Trophoblast cell (in vitro differentiated cells and primary cell): ENCODE measurements around the gene RPL38.

ENCODE experiments used
- DNase-seq, 2 donors: peaks; one replicate each; pipeline ENCODE4 v3.0.0-alpha.2; 2016
- H2AFZ ChIP-seq: 2 replicates; pipeline ENCODE4 v1.6.1; 2013; ENCODE audit warnings: low read length, moderate library complexity, mild to moderate bottlenecking; ENCODE audit not compliant: insufficient read depth, poor library complexity
- H2AK5ac ChIP-seq: 2 replicates; pipeline ENCODE4 v1.6.1; 2013; ENCODE audit warnings: mild to moderate bottlenecking, low read length
- H2BK120ac ChIP-seq: 2 replicates; pipeline ENCODE4 v1.6.1; 2013; ENCODE audit warnings: low read length, mild to moderate bottlenecking, moderate library complexity; ENCODE audit not compliant: insufficient read depth, poor library complexity
- H2BK12ac ChIP-seq: 2 replicates; pipeline ENCODE4 v1.6.1; 2013; ENCODE audit warnings: mild to moderate bottlenecking, low read length, moderate library complexity
- H2BK5ac ChIP-seq: 2 replicates; pipeline ENCODE4 v1.6.1; 2013; ENCODE audit warnings: low read length, low read depth, moderate library complexity, mild to moderate bottlenecking; ENCODE audit not compliant: poor library complexity
- H3K14ac ChIP-seq: 2 replicates; pipeline ENCODE4 v1.6.1; 2013; ENCODE audit warnings: mild to moderate bottlenecking, low read length
- H3K18ac ChIP-seq: 2 replicates; pipeline ENCODE4 v1.6.1; 2013; ENCODE audit warnings: mild to moderate bottlenecking, low read length
- H3K23ac ChIP-seq: 2 replicates; pipeline ENCODE4 v1.6.1; 2013; ENCODE audit warnings: low read length
- H3K27ac ChIP-seq: 2 replicates; pipeline ENCODE4 v1.5.1; 2013; ENCODE audit warnings: low read depth, mild to moderate bottlenecking, inconsistent platforms, low read length, moderate library complexity
- H3K27me3 ChIP-seq: 2 replicates; pipeline ENCODE4 v1.6.1; 2013; ENCODE audit warnings: inconsistent platforms, mild to moderate bottlenecking, low read length, moderate library complexity; ENCODE audit not compliant: insufficient read depth
- H3K36me3 ChIP-seq, 2 experiments: 1 replicate in 1 of 2; 2 replicates in 1 of 2; pipeline ENCODE4 v1.6.1; 2013; ENCODE audit warnings: low read length in 2 of 2, mild to moderate bottlenecking in 2 of 2, moderate library complexity in 1 of 2; ENCODE audit not compliant: insufficient read depth in 2 of 2, control insufficient read depth in 1 of 2
- H3K4ac ChIP-seq: 2 replicates; pipeline ENCODE4 v1.6.1; 2013; ENCODE audit warnings: low read depth, mild to moderate bottlenecking, low read length, moderate library complexity
- H3K4me1 ChIP-seq, 2 experiments: 1 replicate in 1 of 2; 2 replicates in 1 of 2; pipeline ENCODE4 v1.6.1; 2013; ENCODE audit warnings: low read length in 2 of 2, mild to moderate bottlenecking in 2 of 2, moderate library complexity in 1 of 2; ENCODE audit not compliant: insufficient read depth in 2 of 2, control insufficient read depth in 1 of 2
- H3K4me2 ChIP-seq: 2 replicates; pipeline ENCODE4 v1.6.1; 2013; ENCODE audit warnings: inconsistent platforms, mild to moderate bottlenecking, low read length, moderate library complexity
- H3K4me3 ChIP-seq: 2 replicates; pipeline ENCODE4 v1.5.1; 2013; ENCODE audit warnings: mild to moderate bottlenecking, low read depth, low read length, inconsistent platforms
- H3K79me1 ChIP-seq: one replicate; pipeline ENCODE4 v1.6.1; 2013; ENCODE audit warnings: low read length
- H3K79me2 ChIP-seq: 2 replicates; pipeline ENCODE4 v1.6.1; 2013; ENCODE audit warnings: low read length, mild to moderate bottlenecking; ENCODE audit not compliant: control insufficient read depth, insufficient read depth, poor library complexity
- H3K9ac ChIP-seq: 2 replicates; pipeline ENCODE4 v1.6.1; 2013; ENCODE audit warnings: mild to moderate bottlenecking, low read length
- H3K9me3 ChIP-seq: 2 replicates; pipeline ENCODE4 v1.6.1; 2013; ENCODE audit warnings: low read depth, mild to moderate bottlenecking, control low read depth, inconsistent platforms, low read length; ENCODE audit not compliant: insufficient read depth
- H4K12ac ChIP-seq: 2 replicates; pipeline ENCODE4 v1.6.1; 2013; ENCODE audit warnings: low read depth, mild to moderate bottlenecking, low read length, moderate library complexity
- H4K8ac ChIP-seq: 2 replicates; pipeline ENCODE4 v1.6.1; 2013; ENCODE audit warnings: low read depth, mild to moderate bottlenecking, low read length, moderate library complexity
- H4K91ac ChIP-seq: one replicate; pipeline ENCODE4 v1.6.1; 2013; ENCODE audit warnings: low read depth, mild to moderate bottlenecking, low read length, moderate library complexity
- WGBS: extraction: QIAGEN DNeasy Blood & Tissue Kit; methylation state at CpG from one replicate; pipeline ENCODE4 v1.1.7; 2013; ENCODE audit warnings: missing lambda C conversion rate; ENCODE audit not compliant: insufficient read length, insufficient coverage; ENCODE audit errors: extremely low coverage; 5-methylcytosine and 5-hydroxymethylcytosine counted together

RPL38 gene

DNA sequence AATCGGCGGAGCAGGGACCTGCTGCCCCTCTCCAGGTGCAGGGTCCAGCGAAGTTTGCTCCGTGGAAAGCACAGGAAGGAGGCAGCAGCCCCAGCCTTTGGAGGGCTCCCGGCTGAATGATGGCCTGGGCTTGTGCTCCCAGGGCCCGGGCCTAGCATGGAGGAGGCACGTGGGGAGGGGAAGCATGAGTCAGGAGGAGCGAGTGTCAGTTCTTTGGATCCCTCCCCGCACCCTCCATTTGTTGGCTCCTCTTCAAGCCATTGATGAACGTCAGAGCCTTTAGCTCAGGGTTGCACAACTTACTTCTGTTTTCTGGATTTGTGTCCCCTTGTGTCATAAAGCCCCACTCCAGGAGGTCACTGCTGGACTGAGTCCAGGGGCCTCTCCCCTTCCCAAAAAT, 35.7 kb downstream of the RPL38 start:
- Histone ChIP-seq H3K79me2 (no peaks in the 10 kb centered on the region), H3K9me3 (peaks cover 2% of the 10 kb centered on the region), H3K4me2 (no peak overlapping the region), H2BK12ac (no peak overlapping the region), H2BK5ac (no peak overlapping the region), H3K27me3 (no peaks in the 10 kb centered on the region), H3K79me1 (no peaks in the 10 kb centered on the region), H2AK5ac (no peak overlapping the region), H3K36me3 (no peaks in the 10 kb centered on the region), H3K14ac (no peak overlapping the region), H3K9ac (no peak overlapping the region), H3K4ac (no peak overlapping the region), H3K23ac (no peak overlapping the region), H2AFZ (no peak overlapping the region), H4K12ac (no peak overlapping the region), H4K8ac (no peak overlapping the region), H3K4me3 (no peak overlapping the region), H2BK120ac (no peak overlapping the region), H3K18ac (no peak overlapping the region), H3K4me1 (no peaks in the 10 kb centered on the region), H4K91ac (no peak overlapping the region), H3K27ac (no peak overlapping the region)
- no CpG with 5 or more reads among the region's 10 CpGs for WGBS
- peak; percentile 14 to 36 for DNase-seq

DNA sequence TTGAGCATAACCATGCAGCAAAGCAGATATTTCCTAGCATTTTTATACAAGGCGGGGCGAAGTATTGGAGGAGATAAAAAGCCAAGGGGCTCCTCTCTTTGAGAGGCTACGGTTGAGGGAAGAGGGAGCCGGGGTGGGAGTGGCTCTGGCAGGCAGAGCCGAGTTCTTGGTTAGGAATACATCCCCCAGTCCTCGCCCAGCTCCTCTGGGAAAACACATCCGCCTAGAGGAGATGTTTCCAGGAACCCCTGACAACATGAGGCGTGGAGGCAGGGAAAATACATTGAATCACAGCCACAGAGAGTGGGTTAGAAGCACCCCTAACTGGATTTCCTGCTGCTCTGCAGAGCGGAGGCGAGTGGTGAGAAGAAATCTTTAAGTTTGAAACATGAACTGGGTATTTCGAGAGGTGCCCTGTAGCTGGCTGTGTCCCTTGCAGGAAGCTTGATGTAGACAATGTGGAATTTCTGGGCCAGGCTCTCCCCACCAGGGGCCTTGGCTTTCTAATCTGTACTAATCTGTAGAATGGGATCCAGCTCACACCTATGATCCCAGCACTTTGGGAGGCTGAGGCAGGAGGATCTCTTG, 37.2 kb downstream of the RPL38 start:
- no CpG with 5 or more reads among the region's 11 CpGs for whole genome bisulfite sequencing
- Histone ChIP-seq H2BK5ac (no peak overlapping the region), H3K23ac (no peak overlapping the region), H4K8ac (no peak overlapping the region), H2BK12ac (no peak overlapping the region), H3K9me3 (peaks cover 2% of the 10 kb centered on the region), H3K27ac (no peak overlapping the region), H3K9ac (no peak overlapping the region), H4K12ac (no peak overlapping the region), H2BK120ac (no peak overlapping the region), H3K4ac (no peak overlapping the region), H4K91ac (no peak overlapping the region), H3K18ac (no peak overlapping the region), H3K27me3 (no peaks in the 10 kb centered on the region), H3K36me3 (no peaks in the 10 kb centered on the region), H3K4me2 (no peak overlapping the region), H3K4me3 (no peak overlapping the region), H3K4me1 (no peaks in the 10 kb centered on the region), H3K79me2 (no peaks in the 10 kb centered on the region), H3K79me1 (no peaks in the 10 kb centered on the region), H3K14ac (no peak overlapping the region), H2AK5ac (no peak overlapping the region), H2AFZ (no peak overlapping the region)
- DNase-seq: no peak

DNA sequence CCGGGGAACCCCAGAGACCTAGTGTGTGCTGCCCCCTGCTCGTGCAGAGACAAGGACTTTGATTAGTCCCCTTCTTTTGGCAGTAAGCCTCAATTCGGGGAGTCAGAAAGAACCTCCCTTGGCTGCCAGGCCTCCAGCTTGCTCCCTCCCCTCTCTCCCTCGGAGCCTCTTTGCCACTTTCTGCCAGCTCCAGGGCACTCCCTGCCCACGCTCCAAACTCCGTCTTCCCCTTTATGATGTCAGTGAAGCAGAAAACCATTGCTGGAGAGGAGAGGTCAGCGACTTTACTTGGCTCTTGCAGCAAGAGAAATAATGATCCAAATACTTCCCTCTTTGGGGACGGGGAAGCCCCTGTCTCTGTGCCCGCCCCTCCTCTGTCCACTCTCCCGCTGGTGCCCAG, 38.0 kb downstream of the RPL38 start:
- Histone ChIP-seq H2BK5ac (no peak overlapping the region), H2AFZ (no peak overlapping the region), H3K4me3 (no peak overlapping the region), H4K12ac (no peak overlapping the region), H2AK5ac (no peak overlapping the region), H3K27me3 (no peaks in the 10 kb centered on the region), H3K4ac (no peak overlapping the region), H3K14ac (no peak overlapping the region), H3K36me3 (no peaks in the 10 kb centered on the region), H3K9ac (no peak overlapping the region), H3K4me1 (no peaks in the 10 kb centered on the region), H2BK12ac (no peak overlapping the region), H3K9me3 (peaks cover 3% of the 10 kb centered on the region), H4K8ac (no peak overlapping the region), H2BK120ac (no peak overlapping the region), H3K27ac (no peak overlapping the region), H4K91ac (no peak overlapping the region), H3K4me2 (no peak overlapping the region), H3K79me2 (no peaks in the 10 kb centered on the region), H3K23ac (no peak overlapping the region), H3K79me1 (no peaks in the 10 kb centered on the region), H3K18ac (no peak overlapping the region)
- no CpG with 5 or more reads among the region's 10 CpGs for WGBS
- DNase-seq: peak in 1 of 2 donors; percentile 25

DNA sequence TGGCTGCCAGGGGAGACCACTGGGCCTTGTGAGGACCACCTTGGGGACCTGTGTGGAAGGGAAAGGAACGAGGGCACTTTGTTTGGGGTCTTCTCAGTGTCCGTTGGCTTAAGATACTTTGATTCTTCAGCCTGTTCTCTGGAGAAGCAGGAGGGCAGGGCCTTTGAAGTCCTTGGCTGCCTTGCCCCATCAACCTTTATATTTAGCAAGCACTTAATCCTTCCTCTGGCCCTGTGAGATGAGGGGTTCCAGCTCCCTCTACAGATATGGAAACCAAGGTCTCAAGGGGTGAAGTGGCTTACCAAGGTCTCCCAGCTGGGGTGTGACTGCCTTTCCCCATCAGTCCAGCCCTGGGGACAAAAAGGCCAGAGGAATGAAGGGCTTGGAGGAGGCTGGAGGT, 38.4 kb downstream of the RPL38 start:
- Histone ChIP-seq H3K4me1 (no peaks in the 10 kb centered on the region), H3K4me3 (no peak overlapping the region), H3K9ac (no peak overlapping the region), H3K4ac (no peak overlapping the region), H2AK5ac (no peak overlapping the region), H2BK5ac (no peak overlapping the region), H3K14ac (no peak overlapping the region), H3K27me3 (no peaks in the 10 kb centered on the region), H3K9me3 (peaks cover 4% of the 10 kb centered on the region), H3K79me1 (no peaks in the 10 kb centered on the region), H2BK120ac (no peak overlapping the region), H3K36me3 (no peaks in the 10 kb centered on the region), H2BK12ac (no peak overlapping the region), H3K27ac (no peak overlapping the region), H4K8ac (no peak overlapping the region), H3K23ac (no peak overlapping the region), H3K4me2 (no peak overlapping the region), H3K79me2 (no peaks in the 10 kb centered on the region), H4K91ac (no peak overlapping the region), H4K12ac (no peak overlapping the region), H3K18ac (no peak overlapping the region), H2AFZ (no peak overlapping the region)
- no CpG with 5 or more reads among the region's 2 CpGs for WGBS
- no peak for DNase-seq
